K562 (cell line): Measurements from ENCODE around the gene FMNL3. TPM values are rescaled to one million over a fixed set of nuclear protein-coding genes. Genes with fewer than 3 reads are reported as not detected.

ENCODE experiments used
- BHLHE40 ChIP-seq: IDR thresholded peaks from 2 replicates; pipeline ENCODE4 v1.6.1; 2011; ENCODE audit warnings: low read length, improper control_type of control experiment
- DIDO1 ChIP-seq: fragments of 450-650 bp; IDR thresholded peaks from 2 replicates; pipeline ENCODE4 v1.6.1; 2016; ENCODE audit warnings: low read depth, missing biosample characterization, missing genetic modification characterization
- HLTF ChIP-seq: fragments of 450-650 bp; IDR thresholded peaks from 2 replicates; pipeline ENCODE4 v1.6.1; 2016
- MGA ChIP-seq: fragments of 450-650 bp; IDR thresholded peaks from 2 replicates; pipeline ENCODE4 v1.6.1; 2016; ENCODE audit warnings: mild to moderate bottlenecking, moderate library complexity
- MXI1 ChIP-seq: IDR thresholded peaks from 2 replicates; pipeline ENCODE4 v1.6.1; 2011; ENCODE audit warnings: low read depth, mild to moderate bottlenecking, improper control_type of control experiment, low read length
- NR2C2 ChIP-seq, 2 experiments: fragments of 200-800 bp in 1 of 2; sonication (Bioruptor generic) in 1 of 2; sonication (generic) in 1 of 2; formaldehyde crosslinking in 1 of 2; IDR thresholded peaks; 2 replicates each; pipeline versions ENCODE4 v1.6.1 to v1.8.0; 2016 to 2022; ENCODE audit warnings: mild to moderate bottlenecking in 1 of 2, missing compliant biosample characterization in 1 of 2, missing genetic modification characterization in 1 of 2, missing genetic modification reagents in 1 of 2
- SMAD3 ChIP-seq: fragments of 450-650 bp; formaldehyde crosslinking; conservative IDR thresholded peaks from 2 replicates; pipeline ENCODE4 v1.4.0; 2020; ENCODE audit warnings: mild to moderate bottlenecking
- SP1 ChIP-seq: sonication (generic); formaldehyde crosslinking; IDR thresholded peaks from 2 replicates; pipeline ENCODE4 v1.8.1; 2022; ENCODE audit warnings: mild to moderate bottlenecking, missing genetic modification reagents
- ZNF165 ChIP-seq: fragments of 250-450 bp; sonication (Bioruptor Pico); IDR thresholded peaks from 2 replicates; pipeline ENCODE4 v1.4.0; 2020; ENCODE audit warnings: borderline replicate concordance
- ZNF41 ChIP-seq: fragments of 250-450 bp; sonication (Bioruptor Pico); conservative IDR thresholded peaks from 2 replicates; pipeline ENCODE4 v1.4.0; 2020; ENCODE audit warnings: mild to moderate bottlenecking
- ZNF583 ChIP-seq: fragments of 250-450 bp; sonication (Bioruptor Pico); IDR thresholded peaks from 2 replicates; pipeline ENCODE4 v1.4.0; 2020
- ZNF609 ChIP-seq: sonication (generic); formaldehyde crosslinking; IDR thresholded peaks from 2 replicates; pipeline ENCODE4 v1.8.1; 2023; ENCODE audit warnings: missing genetic modification reagents, mild to moderate bottlenecking, borderline replicate concordance
- polyA plus RNA-seq, 8 experiments: library from polyadenylated mRNA; depleted of rRNA in 4 of 8; stranded (reverse) in 5 of 8; unstranded in 3 of 8; fragments of >200 nt; fragmentation: Nextera tagmentation in 2 of 8; fragmentation: Illumina TruSeq in 1 of 8; extraction: Ambion mirVana in 2 of 8; extraction: Trizol in 1 of 8; gene quantifications; 2 replicates each; pipeline versions ENCODE4 v1.2.1 to v1.2.3, GENCODE V29; 2011 to 2014; ENCODE audit warnings: inconsistent platforms in 1 of 8, missing spikeins in 1 of 8
- total RNA-seq, 7 experiments: library from RNA; depleted of rRNA in 6 of 7; stranded (reverse); fragments of >200 nt in 6 of 7; fragmentation: Illumina TruSeq in 2 of 7; extraction: Trizol in 2 of 7; gene quantifications; 2 replicates each; pipeline versions ENCODE4 v1.2.1 to v1.2.3, GENCODE V29; 2011 to 2021; ENCODE audit warnings: low replicate concordance in 1 of 7

FMNL3 gene
- total and polyA plus RNA-seq, 9 of the 15 experiments (the other 6 are each of a cell fraction or from before 2014, with no cell fraction given): 0.49 to 14.4 (median 6.8) TPM

- TF ChIP-seq ZNF609 (CRISPR knock-in tag): no peak
- TF ChIP-seq NR2C2 (CRISPR knock-in tag; IDR thresholded peaks at IDR 0.05): peak; percentile 35; the same call in 1 of the 2 replicates
- TF ChIP-seq NR2C2 (tag; IDR thresholded peaks at IDR 0.05): peak; percentile 57; the same call in 1 of the 2 replicates
- TF ChIP-seq MXI1: no peak
- peak; percentile 12; the same call in 1 of the 2 replicates for TF ChIP-seq DIDO1 (tag)
- TF ChIP-seq ZNF165 (CRISPR knock-in tag): no peak
- TF ChIP-seq HLTF: no peak
- TF ChIP-seq ZNF41 (CRISPR knock-in tag): 0 out of 2 replicates have a peak, but pooled peaks have one; percentile 35
- TF ChIP-seq SP1 (CRISPR knock-in tag): peak; percentile 35; the same call in 1 of the 2 replicates
- TF ChIP-seq BHLHE40: peak; percentile 30; the same call in 1 of the 2 replicates
- TF ChIP-seq SMAD3 (CRISPR knock-in tag): peak; percentile 65; the same call in 1 of the 2 replicates
- peak; percentile 67 for TF ChIP-seq MGA
- peak; percentile 40; the same call in 1 of the 2 replicates for TF ChIP-seq ZNF583
These were observed 23.4 kb upstream of the FMNL3 start (continued) for GRCh38 chr12:49730568-49731101.
